ENCODE measurements around the gene NT5C3A.
"Not testable (repeated sequence)": the region's sequence is repeated elsewhere in the genome, so short reads cannot be mapped to it uniquely, and the experiment has no call there.

- not testable (repeated sequence) for TF ChIP-seq CTCF (conservative IDR thresholded peaks at IDR 0.05; ENCODE audit: low read depth, low read length); EZH2 (IDR thresholded peaks at IDR 0.05; ENCODE audit: low read length, unreplicated experiment); EZH2phosphoT487 (IDR thresholded peaks at IDR 0.05; ENCODE audit: borderline replicate concordance, low read length)
Measured at GRCh38 chr7:32999380-32999779, 63.2 kb downstream of the NT5C3A start.
